A673 (cell line): ENCODE measurements around the gene CCDC57.

Source experiments
- EZH2 ChIP-seq: fragments of 200-600 bp; sonication (generic); IDR thresholded peaks from 2 replicates; pipeline ENCODE4 v1.6.1; 2017; ENCODE audit warnings: borderline replicate concordance, low read depth, mild to moderate bottlenecking, mixed read lengths, antibody characterized with exemption, low read length; ENCODE audit not compliant: poor library complexity, severe bottlenecking
- TF ChIP-seq, protein P1 (sequence below): fragments of 300-800, 200-600 bp; sonication (generic); conservative IDR thresholded peaks from 2 replicates; pipeline ENCODE4 v1.5.1; 2017; ENCODE audit warnings: low read depth, mild to moderate bottlenecking, antibody characterized with exemption, low read length, moderate library complexity, mixed read lengths

DNA sequence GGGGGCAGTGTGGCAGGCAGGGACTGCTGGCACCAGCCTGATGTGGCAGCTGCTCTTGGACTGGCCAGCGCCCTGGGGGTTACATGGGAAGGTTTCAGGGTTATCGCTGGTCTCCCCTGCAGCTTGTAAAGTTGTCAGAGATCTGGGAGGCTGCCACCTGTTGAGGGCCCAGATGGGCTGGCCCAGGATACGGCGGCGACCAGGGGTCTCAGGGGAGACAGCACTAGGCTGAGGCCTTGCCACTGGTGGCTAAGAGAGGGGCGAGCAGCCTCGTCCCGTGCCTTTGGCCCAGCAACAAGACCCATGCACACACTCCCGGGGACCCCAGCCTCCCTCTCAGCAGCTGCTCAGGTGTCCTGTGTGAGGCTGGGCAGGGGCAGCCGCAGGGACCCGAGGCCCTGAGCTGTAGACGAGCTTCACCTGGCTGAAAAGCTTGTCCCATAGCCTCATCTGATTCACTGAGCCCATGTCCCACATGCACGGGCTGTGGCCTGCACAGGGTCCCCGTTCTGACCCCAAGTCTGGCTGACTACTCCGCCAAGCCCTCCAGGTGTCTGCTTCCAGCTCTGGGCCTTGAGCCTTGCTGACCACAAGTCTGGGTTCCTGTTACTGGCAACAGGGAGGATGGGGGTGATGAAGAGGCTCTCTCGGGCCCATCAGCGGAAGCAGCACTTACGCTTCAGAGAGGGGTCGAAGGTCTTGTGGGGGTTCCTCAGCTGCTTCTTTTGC is 153.2 kb downstream of the CCDC57 start:
- TF ChIP-seq, protein P1, sequence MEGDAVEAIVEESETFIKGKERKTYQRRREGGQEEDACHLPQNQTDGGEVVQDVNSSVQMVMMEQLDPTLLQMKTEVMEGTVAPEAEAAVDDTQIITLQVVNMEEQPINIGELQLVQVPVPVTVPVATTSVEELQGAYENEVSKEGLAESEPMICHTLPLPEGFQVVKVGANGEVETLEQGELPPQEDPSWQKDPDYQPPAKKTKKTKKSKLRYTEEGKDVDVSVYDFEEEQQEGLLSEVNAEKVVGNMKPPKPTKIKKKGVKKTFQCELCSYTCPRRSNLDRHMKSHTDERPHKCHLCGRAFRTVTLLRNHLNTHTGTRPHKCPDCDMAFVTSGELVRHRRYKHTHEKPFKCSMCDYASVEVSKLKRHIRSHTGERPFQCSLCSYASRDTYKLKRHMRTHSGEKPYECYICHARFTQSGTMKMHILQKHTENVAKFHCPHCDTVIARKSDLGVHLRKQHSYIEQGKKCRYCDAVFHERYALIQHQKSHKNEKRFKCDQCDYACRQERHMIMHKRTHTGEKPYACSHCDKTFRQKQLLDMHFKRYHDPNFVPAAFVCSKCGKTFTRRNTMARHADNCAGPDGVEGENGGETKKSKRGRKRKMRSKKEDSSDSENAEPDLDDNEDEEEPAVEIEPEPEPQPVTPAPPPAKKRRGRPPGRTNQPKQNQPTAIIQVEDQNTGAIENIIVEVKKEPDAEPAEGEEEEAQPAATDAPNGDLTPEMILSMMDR = no peak
- no peak for TF ChIP-seq EZH2
